ENCODE results near the gene UNC13D.
"Not testable (repeated sequence)": the region's sequence is repeated elsewhere in the genome, so short reads cannot be mapped to it uniquely, and the experiment has no call there.

Gene UNC13D

GRCh38 chr17:75820094-75821080, 23.8 kb downstream of the UNC13D start:
- DNase-seq (ENCODE audit: low spot score): no peak

DNA sequence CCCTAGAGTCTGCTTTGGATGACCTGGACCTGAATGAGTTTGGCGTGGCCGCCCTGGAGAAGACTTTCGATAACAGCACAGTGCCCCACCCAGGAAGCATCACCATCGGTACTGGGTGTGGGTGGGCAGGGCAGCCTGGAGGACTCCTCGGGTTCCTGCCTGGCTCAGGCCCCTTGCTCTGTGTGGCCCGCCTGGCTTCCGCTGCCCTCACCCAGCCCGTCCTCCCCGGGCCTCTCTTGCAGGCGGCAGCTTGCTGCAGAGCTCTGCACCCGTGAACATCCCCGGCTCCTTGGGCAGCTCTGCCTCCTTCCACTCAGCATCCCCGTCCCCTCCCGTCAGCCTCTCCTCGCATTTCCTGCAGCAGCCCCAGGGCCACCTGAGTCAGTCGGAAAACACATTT, 24.5 kb downstream of the UNC13D start:
- DNase-seq (ENCODE audit: low spot score): no peak

- no peak for DNase-seq (ENCODE audit: low spot score)
These were observed 25.1 kb downstream of the UNC13D start for GRCh38 chr17:75819116-75819515.

DNA sequence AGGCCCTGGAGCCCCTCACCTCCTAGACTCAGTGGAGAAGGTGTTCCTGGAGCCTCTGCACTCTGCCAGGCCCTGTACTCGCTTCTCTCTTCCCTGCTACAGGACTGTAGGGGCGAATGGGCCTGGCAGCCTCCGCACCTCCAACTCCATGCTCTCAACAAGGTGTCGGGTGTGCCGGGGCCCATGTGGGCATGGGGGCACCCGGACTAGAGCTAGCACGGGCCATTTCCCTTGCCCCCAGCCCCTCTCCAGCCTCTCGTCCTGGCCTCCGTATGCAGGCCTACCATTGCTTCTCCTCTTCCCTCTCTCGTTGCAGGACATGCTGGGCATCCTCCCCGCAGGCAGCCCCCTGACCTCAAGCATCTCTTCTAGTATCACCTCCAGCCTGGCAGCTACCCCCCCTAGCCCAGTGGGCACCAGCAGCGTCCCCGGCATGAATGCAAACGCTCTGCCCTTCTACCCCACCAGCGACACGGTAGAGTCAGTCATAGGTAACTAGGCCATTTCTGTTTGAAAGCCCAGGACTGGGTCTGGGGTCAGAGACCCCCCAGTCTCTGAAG, 25.8 kb downstream of the UNC13D start:
- no peak for DNase-seq (ENCODE audit: low spot score)

DNA sequence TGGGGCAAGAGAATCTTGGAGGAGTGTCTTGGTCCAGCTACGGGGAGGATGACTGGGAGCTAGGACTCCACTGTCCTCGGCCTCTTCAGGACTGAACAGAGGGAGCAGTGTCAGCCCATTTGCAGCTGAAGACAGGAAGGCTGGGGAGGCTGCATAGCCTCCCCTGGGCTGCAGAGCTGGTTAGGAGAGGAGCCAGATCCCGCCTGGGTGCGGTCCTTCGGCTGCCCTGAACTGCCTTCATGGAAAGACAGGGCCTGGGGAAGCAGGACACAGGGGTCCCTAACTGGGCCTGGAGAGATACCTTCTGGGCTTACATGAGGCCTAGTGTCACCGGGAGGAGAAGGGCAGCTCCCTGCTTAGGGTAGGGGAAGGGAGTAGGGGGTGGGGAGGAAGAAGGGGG, 26.6 kb downstream of the UNC13D start:
- no peak for DNase-seq (ENCODE audit: low spot score)

- DNase-seq (ENCODE audit: low spot score): no peak
These were observed 27.5 kb downstream of the UNC13D start for GRCh38 chr17:75816693-75817092.

DNA sequence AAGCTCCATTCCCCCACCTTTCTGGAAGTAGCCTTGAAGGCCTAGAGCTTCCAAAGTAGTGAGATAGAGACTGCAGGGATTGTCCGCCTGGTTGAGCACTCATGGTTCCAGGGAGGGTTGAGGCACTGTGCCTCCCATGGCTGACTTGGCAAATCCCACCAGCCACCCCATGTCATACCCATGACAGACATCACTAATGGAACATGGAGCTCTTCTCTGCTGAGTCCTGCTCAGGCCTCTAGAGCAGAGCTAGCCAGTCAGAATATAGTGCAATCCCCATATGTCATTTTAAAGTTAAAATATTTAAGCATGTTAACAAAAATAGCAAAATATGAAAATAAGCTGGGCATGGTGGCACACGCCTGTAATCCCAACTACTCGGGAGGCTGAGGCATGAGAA, 28.8 kb downstream of the UNC13D start:
- DNase-seq (ENCODE audit: low spot score): no peak

DNA sequence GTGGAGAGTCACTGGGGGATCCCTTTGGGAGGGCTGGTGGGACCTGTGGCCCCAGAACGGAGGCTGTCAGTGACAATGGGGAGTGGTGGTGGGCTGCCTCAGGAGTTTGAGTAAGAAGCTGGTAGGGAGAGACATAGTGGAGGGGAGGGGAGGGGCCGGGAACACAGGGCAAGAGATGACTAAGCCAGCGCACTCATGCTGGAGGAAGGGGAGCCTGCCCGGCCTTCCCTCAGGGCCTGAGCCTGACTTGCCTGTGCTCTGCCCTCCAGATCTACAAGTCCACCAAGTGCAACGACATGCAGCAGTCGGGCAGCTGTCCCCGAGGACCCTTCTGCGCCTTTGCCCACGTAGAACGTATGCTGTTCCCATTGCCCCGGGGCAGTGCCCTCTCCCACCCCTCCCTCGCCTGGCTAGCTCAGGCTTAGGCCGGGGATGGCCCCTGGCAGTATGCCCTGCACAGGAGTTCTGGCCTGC, 29.3 kb downstream of the UNC13D start:
- DNase-seq (ENCODE audit: low spot score): no peak

DNA sequence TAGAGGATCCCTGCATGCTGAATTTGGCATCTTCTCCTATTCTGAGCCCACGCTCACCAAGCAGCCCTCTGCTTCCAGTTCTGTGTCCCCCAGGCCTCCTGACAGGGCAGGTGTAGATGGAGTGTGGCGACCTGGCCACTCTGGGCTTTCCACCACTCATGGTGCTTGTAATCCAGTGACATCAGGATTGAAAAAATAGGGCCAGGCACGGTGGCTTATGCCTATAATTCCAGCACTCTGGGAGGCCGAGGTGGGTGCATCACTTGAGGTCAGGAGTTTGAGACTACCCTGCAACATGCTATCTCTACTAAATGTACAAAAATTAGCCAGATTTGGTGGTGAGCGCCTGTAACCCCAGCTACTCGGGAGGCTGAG, 30.2 kb downstream of the UNC13D start:
- DNase-seq (ENCODE audit: low spot score): no peak

DNA sequence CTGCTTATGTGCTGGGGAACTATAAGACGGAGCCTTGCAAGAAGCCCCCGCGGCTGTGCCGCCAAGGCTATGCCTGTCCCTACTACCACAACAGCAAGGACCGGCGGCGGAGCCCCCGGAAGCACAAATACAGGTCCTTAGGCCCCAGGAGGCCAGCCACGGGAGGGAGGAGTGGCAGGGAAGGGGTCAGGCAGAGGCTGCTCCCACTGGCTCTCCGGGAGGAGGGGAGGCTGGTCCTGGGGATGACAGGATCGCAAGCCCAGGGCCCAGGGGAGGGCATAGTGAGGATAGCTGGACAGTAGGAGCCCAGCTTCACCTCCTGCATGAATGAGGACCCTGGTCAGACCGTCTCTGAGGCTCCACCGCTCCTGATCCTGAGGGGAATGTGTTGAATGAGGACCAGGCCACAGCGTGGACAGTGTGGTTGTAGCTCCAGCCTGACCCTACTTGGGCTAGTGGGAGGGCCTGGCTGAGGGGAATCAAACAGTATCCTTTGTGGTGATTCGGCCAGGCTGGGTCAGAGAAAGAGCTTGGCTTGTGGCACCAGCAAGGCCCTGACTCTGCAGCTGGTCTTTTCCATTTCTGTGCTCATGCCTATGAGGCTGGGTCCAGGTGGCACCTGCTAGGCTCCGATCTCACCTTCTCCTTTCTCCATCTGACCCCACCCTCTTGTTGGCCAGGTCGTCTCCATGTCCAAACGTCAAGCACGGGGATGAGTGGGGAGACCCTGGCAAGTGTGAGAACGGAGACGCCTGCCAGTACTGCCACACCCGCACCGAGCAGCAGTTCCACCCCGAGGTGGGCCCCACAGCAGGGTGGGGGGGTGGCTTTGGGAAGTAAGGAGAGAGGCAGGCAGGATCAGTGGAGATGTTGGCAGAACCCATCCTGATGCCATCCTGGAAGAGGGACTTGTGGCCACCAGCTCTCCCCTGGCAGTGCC, 30.9 kb downstream of the UNC13D start:
- DNase-seq (ENCODE audit: low spot score): no peak

GRCh38 chr17:75812096-75813013, 31.8 kb downstream of the UNC13D start:
- DNase-seq (ENCODE audit: low spot score): no peak

GRCh38 chr17:75811174-75811573, 33.0 kb downstream of the UNC13D start:
- no peak for DNase-seq (ENCODE audit: low spot score)

GRCh38 chr17:75810756-75811155, 33.4 kb downstream of the UNC13D start:
- DNase-seq (ENCODE audit: low spot score): not testable (repeated sequence)

GRCh38 chr17:75810216-75810615, 34.0 kb downstream of the UNC13D start:
- no peak for DNase-seq (ENCODE audit: low spot score)

DNA sequence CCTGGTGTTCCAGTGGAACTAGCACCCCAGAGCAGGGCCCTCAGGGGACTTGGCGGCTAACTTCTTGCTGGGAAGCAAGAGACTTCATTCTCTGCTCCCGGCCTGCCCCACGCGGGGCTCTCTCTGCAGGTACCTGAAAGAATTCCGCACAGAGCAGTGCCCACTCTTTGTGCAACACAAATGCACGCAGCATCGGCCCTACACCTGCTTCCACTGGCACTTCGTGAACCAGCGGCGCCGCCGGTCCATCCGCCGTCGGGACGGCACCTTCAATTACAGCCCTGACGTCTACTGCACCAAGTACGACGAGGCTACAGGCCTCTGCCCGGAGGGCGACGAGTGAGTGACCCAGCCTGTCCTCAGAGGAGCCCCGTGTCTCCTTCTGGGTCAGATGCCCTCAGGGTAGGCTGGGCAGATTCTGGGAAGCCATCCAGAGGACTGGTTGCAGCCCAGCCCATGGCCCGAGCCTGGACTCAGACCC, 34.5 kb downstream of the UNC13D start:
- no peak for DNase-seq (ENCODE audit: low spot score)

DNA sequence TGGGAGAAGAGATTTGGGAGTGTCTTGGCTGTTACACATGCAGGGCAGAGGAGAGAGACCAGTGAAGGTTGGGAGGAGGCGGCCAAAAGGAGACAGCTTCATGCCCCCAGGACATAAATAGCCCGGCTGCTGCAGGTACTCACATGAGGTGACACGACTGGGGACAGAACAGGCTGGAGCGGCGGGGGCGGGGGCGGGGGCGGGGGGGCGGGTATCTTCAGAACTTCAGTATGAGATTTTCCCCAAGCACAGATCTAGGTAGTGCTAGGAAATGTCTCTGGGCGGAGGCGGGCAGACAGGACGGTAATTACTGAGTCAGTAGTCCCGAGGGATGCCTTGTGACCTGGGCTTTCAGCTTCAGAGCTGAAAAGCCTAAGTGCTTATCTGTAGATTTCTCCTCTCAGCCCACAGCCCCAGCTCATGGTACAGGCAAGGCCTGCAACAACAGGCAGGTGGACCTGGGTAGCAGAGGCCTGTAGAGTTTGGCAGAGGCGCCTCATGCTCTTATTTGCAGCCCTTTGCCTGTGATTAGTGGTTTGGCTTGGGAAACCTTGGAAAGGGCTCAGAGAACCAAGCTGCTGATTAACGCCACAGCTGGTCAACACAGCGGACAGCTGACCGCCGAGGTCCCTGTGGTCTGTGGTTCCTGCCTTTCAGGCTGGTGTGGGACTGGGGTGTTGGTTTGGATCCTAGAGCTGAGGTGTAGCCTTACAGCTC, 35.1 kb downstream of the UNC13D start:
- DNase-seq (ENCODE audit: low spot score): peak; percentile 72

DNA sequence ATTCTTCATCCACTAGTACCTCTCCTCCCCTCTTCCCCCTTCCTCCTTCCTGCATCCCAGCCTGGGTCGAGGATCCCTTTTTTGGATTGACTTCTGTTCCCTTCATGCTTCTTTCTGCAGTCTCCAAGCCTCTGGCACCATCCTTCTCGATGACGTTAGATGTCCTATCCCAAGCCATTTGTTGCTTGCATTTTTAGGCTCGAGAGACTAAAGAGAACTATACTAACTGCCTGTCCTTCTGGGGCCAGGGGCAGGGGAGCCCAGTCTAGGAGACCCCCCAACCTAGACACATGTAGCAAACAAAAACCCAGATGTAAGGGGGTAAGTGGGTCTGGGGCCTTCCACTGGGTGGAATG, 35.7 kb downstream of the UNC13D start:
- no peak for DNase-seq (ENCODE audit: low spot score)

- DNase-seq (ENCODE audit: low spot score): no peak
These were observed 36.3 kb downstream of the UNC13D start for GRCh38 chr17:75807861-75808260.

GRCh38 chr17:75806822-75807500, 37.2 kb downstream of the UNC13D start:
- DNase-seq (ENCODE audit: low spot score): no peak

- no peak for DNase-seq (ENCODE audit: low spot score)
These were observed 40.3 kb downstream of the UNC13D start for GRCh38 chr17:75803883-75804282.

Measured in GM03348 (cell line).